Tibial nerve (tissue), 3 donors: ENCODE data around the gene TRPC3.

Source experiments
- CTCF ChIP-seq, 5 experiments: fragments of 200-600 bp in 3 of 5; fragments of 450-650 bp in 2 of 5; sonication (generic) in 3 of 5; IDR thresholded peaks; one replicate each; pipeline ENCODE4 v1.5.1; 2016 to 2019; ENCODE audit warnings: antibody characterized with exemption in 5 of 5, mild to moderate bottlenecking in 3 of 5, moderate library complexity in 2 of 5
- POLR2A ChIP-seq, 2 donors: fragments of 450-650 bp; IDR thresholded peaks; one replicate each; pipeline ENCODE4 v1.6.1; 2017; ENCODE audit warnings: antibody characterized with exemption in 2 of 2, mild to moderate bottlenecking in 2 of 2, moderate library complexity in 2 of 2

GRCh38 chr4:121876070-121876469, 75.8 kb downstream of the TRPC3 start:
- TF ChIP-seq POLR2A (IDR thresholded peaks at IDR 0.05) (no peak), CTCF (IDR thresholded peaks at IDR 0.05) (no peak)
